SK-N-SH (cell line): ENCODE results near the gene TFAP2B. TPM values are rescaled to one million over a fixed set of nuclear protein-coding genes. Genes with fewer than 3 reads are reported as not detected.

ENCODE experiments used
- CTCF ChIA-PET: fragments of 300-600, 350-600 bp; formaldehyde crosslinking; extraction: SDS; loops from one replicate; lab custom pipeline; 2021; lab: Yijun Ruan, JAX
- POLR2A ChIA-PET: fragments of 350-600 bp; sonication (Branson Sonifier 250); formaldehyde crosslinking; extraction: SDS; loops from one replicate; lab custom pipeline; 2020; ENCODE audit warnings: antibody characterized with exemption, inconsistent platforms; lab: Yijun Ruan, JAX
- DNase-seq: peaks from one replicate; pipeline ENCODE4 v3.0.0; 2012
- H2AFZ ChIP-seq: fragments of 200-600 bp; sonication (generic); 2 replicates; pipeline ENCODE4 v1.8.1; 2016; ENCODE audit warnings: antibody characterized with exemption, mild to moderate bottlenecking, low read depth
- H3F3A ChIP-seq: fragments of 200-600 bp; sonication (generic); replicated peaks from 2 replicates; pipeline ENCODE3; 2016; ENCODE audit warnings: antibody characterized with exemption, mild to moderate bottlenecking; ENCODE audit not compliant: insufficient read depth
- H3K27ac ChIP-seq, 2 experiments: fragments of 200-500 bp in 1 of 2; fragments of 200-600 bp in 1 of 2; sonication (Bioruptor generic) in 1 of 2; sonication (generic), shearing (Covaris generic) in 1 of 2; 2 replicates each; pipeline versions ENCODE4 v1.5.1 to v1.6.1; 2014 to 2016; ENCODE audit warnings: low read depth in 2 of 2, inconsistent platforms in 1 of 2, low read length in 1 of 2, mild to moderate bottlenecking in 1 of 2, mixed read lengths in 1 of 2
- H3K27me3 ChIP-seq: fragments of 200-600 bp; sonication (generic), shearing (Covaris generic); 2 replicates; pipeline ENCODE4 v1.6.1; 2016; ENCODE audit warnings: mixed run types; ENCODE audit not compliant: insufficient read depth
- H3K36me3 ChIP-seq, 2 experiments: fragments of 200-500 bp in 1 of 2; fragments of 200-600 bp in 1 of 2; sonication (Bioruptor generic) in 1 of 2; sonication (generic) in 1 of 2; replicated peaks in 1 of 2; 2 replicates each; pipeline versions ENCODE3 to v1.5.1; 2014 to 2016; ENCODE audit warnings: low read length in 1 of 2, mild to moderate bottlenecking in 1 of 2; ENCODE audit not compliant: insufficient read depth in 2 of 2, control insufficient read depth in 1 of 2
- H3K4me1 ChIP-seq, 2 experiments: fragments of 200-500 bp in 1 of 2; fragments of 200-600 bp in 1 of 2; sonication (Bioruptor generic) in 1 of 2; sonication (generic), shearing (Covaris generic) in 1 of 2; 2 replicates each; pipeline versions ENCODE4 v1.5.1 to v1.6.1; 2014 to 2016; ENCODE audit warnings: low read depth in 1 of 2, low read length in 1 of 2, mixed run types in 1 of 2; ENCODE audit not compliant: insufficient read depth in 2 of 2, control insufficient read depth in 1 of 2
- H3K4me2 ChIP-seq: fragments of 200-600 bp; sonication (generic), shearing (Covaris generic); 2 replicates; pipeline ENCODE4 v1.6.1; 2017; ENCODE audit warnings: mixed run types
- H3K4me3 ChIP-seq, 2 experiments: fragments of 200-500 bp in 1 of 2; fragments of 200-600 bp in 1 of 2; sonication (Bioruptor generic) in 1 of 2; sonication (generic), shearing (Covaris generic) in 1 of 2; 2 replicates each; pipeline versions ENCODE4 v1.5.1 to v1.8.1; 2014 to 2016; ENCODE audit warnings: low read depth in 2 of 2, inconsistent platforms in 1 of 2, low read length in 1 of 2, mild to moderate bottlenecking in 1 of 2, mixed read lengths in 1 of 2, moderate library complexity in 1 of 2
- H3K79me2 ChIP-seq: fragments of 200-600 bp; sonication (generic); 2 replicates; pipeline ENCODE4 v1.8.1; 2017; ENCODE audit warnings: mild to moderate bottlenecking; ENCODE audit not compliant: insufficient read depth
- H3K9ac ChIP-seq: fragments of 200-600 bp; sonication (generic); 2 replicates; pipeline ENCODE4 v1.6.1; 2017; ENCODE audit warnings: mixed run types
- H3K9me2 ChIP-seq: fragments of 200-600 bp; sonication (generic); 2 replicates; pipeline ENCODE4 v1.6.1; 2017; ENCODE audit warnings: mixed run types
- H3K9me3 ChIP-seq: fragments of 200-600 bp; sonication (generic); 2 replicates; pipeline ENCODE4 v1.6.1; 2017; ENCODE audit warnings: mixed run types, mild to moderate bottlenecking, moderate library complexity
- H4K20me1 ChIP-seq: fragments of 200-600 bp; sonication (generic); 2 replicates; pipeline ENCODE4 v1.6.1; 2017; ENCODE audit warnings: mild to moderate bottlenecking, mixed run types; ENCODE audit not compliant: insufficient read depth
- CHD2 ChIP-seq: fragments of 150-350 bp; IDR thresholded peaks from 2 replicates; pipeline ENCODE4 v1.6.1; 2018; ENCODE audit warnings: low read length; ENCODE audit not compliant: partially characterized antibody
- ELF1 ChIP-seq: IDR thresholded peaks from 2 replicates; pipeline ENCODE4 v1.4.0; 2012
- EP300 ChIP-seq, 2 experiments: IDR thresholded peaks; 2 replicates each; pipeline versions ENCODE4 v1.4.0 to v1.6.1; 2012; ENCODE audit warnings: borderline replicate concordance in 1 of 2, low read depth in 1 of 2, low read length in 1 of 2
- EZH2phosphoT487 ChIP-seq: fragments of 200-600 bp; sonication (generic); IDR thresholded peaks from 2 replicates; pipeline ENCODE4 v1.6.1; 2017; ENCODE audit warnings: low read depth, mixed run types, mild to moderate bottlenecking, antibody characterized with exemption, moderate library complexity, borderline replicate concordance
- FOSL2 ChIP-seq: IDR thresholded peaks from 2 replicates; pipeline ENCODE4 v1.4.0; 2012; ENCODE audit warnings: low read depth, mild to moderate bottlenecking, moderate library complexity, borderline replicate concordance
- FOXJ3 ChIP-seq: sonication (generic); formaldehyde crosslinking; IDR thresholded peaks from 2 replicates; pipeline ENCODE4 v1.5.1; 2020; ENCODE audit warnings: mild to moderate bottlenecking, missing genetic modification reagents
- GATA2 ChIP-seq: sonication (generic); formaldehyde crosslinking; IDR thresholded peaks from 2 replicates; pipeline ENCODE4 v1.5.0; 2020; ENCODE audit warnings: mild to moderate bottlenecking, missing genetic modification reagents
- JUND ChIP-seq: IDR thresholded peaks from 2 replicates; pipeline ENCODE4 v1.4.0; 2012
- NRF1 ChIP-seq: IDR thresholded peaks from 2 replicates; pipeline ENCODE4 v1.6.1; 2012; ENCODE audit warnings: low read depth, mild to moderate bottlenecking, low read length
- RAD21 ChIP-seq: IDR thresholded peaks from 2 replicates; pipeline ENCODE4 v1.6.1; 2012; ENCODE audit warnings: mild to moderate bottlenecking, low read length
- RFX5 ChIP-seq: IDR thresholded peaks from 2 replicates; pipeline ENCODE4 v1.6.1; 2012; ENCODE audit warnings: mild to moderate bottlenecking, improper control_type of control experiment, low read length
- SIN3A ChIP-seq: IDR thresholded peaks from 2 replicates; pipeline ENCODE4 v1.6.1; 2012; ENCODE audit warnings: low read depth, mild to moderate bottlenecking, low read length, moderate library complexity, borderline replicate concordance
- SMC3 ChIP-seq: IDR thresholded peaks from 2 replicates; pipeline ENCODE4 v1.6.1; 2012; ENCODE audit warnings: low read depth, low read length, improper control_type of control experiment
- TAF1 ChIP-seq: IDR thresholded peaks from 2 replicates; pipeline ENCODE4 v1.6.1; 2012; ENCODE audit warnings: low read depth, mild to moderate bottlenecking, low read length, moderate library complexity, borderline replicate concordance
- TCF12 ChIP-seq: IDR thresholded peaks from 2 replicates; pipeline ENCODE4 v1.4.0; 2012
- WGBS: methylation state at CpG from one replicate; pipeline ENCODE4 v1.1.6; 2017; ENCODE audit warnings: low lambda C conversion rate; 5-methylcytosine and 5-hydroxymethylcytosine counted together
- polyA plus RNA-seq, 3 experiments: library from polyadenylated mRNA; depleted of rRNA; stranded (reverse); fragments of >200 nt; gene quantifications; 2 replicates each; pipeline ENCODE4 v1.2.3, GENCODE V29; 2012
- TF ChIP-seq, protein P1 (sequence below): fragments of 150-350 bp; IDR thresholded peaks from 2 replicates; pipeline ENCODE4 v1.6.1; 2016; ENCODE audit warnings: mild to moderate bottlenecking, low read depth, low read length
- TF ChIP-seq, protein P2 (sequence below): fragments of 200-600 bp; sonication (generic); IDR thresholded peaks from 2 replicates; pipeline ENCODE4 v1.6.1; 2017; ENCODE audit warnings: antibody characterized with exemption, mild to moderate bottlenecking, moderate library complexity
- TF ChIP-seq, protein P3 (sequence below): IDR thresholded peaks from 2 replicates; pipeline ENCODE4; 2012

Gene TFAP2B
- polyA plus RNA-seq, 1 of the 3 experiments (the other 2 are of a cell fraction), result 1.1 TPM

DNA sequence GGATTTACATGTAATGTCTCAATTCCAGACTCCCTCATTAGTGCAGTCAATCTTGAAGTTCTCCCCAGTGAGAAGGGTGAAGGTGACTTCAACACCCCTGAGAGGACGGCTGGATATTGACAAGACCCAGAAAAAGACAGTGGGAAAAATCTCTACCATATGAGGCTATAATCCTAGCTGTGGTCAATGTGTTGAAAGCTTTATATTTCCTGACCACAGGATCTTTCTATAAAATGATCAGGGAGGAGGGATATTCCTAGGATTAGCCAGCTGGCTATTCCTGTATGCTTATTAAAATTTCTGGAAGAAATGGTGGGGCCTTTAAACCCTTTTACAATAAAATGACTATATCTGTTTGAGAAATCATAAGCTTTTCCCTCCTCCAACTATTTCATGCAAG lies 43.0 kb downstream of the TFAP2B start:
- Histone ChIP-seq H3K79me2 (no peaks in the 10 kb centered on the region), H3K9ac (no peak overlapping the region), H3K4me1 (no peaks in the 10 kb centered on the region), H3K36me3 (no peaks in the 10 kb centered on the region), H3K27ac (no peak overlapping the region), H2AFZ (no peak overlapping the region), H3K9me2 (no peaks in the 10 kb centered on the region)
- CTCF ChIA-PET, result interaction anchor here (1.5 kb wide), 1 partner anchor 11 kb away, joined by 3 read pairs; no protein-coding TSS in a partner anchor
- TF ChIP-seq, protein P1, sequence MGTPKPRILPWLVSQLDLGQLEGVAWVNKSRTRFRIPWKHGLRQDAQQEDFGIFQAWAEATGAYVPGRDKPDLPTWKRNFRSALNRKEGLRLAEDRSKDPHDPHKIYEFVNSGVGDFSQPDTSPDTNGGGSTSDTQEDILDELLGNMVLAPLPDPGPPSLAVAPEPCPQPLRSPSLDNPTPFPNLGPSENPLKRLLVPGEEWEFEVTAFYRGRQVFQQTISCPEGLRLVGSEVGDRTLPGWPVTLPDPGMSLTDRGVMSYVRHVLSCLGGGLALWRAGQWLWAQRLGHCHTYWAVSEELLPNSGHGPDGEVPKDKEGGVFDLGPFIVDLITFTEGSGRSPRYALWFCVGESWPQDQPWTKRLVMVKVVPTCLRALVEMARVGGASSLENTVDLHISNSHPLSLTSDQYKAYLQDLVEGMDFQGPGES, result no peak
- TF ChIP-seq TAF1 (no peak), SMC3 (no peak), RFX5 (no peak), SIN3A (no peak), EP300 (IDR thresholded peaks at IDR 0.05; ENCODE audit: borderline replicate concordance in 1 of 2, low read depth in 1 of 2, low read length in 1 of 2) (no peak), RAD21 (no peak), FOXJ3 (CRISPR knock-in tag) (no peak), ELF1 (no peak), CHD2 (no peak), GATA2 (no peak), EZH2phosphoT487 (no peak), JUND (no peak), TCF12 (no peak), FOSL2 (no peak), NRF1 (no peak)
- TF ChIP-seq, protein P2, sequence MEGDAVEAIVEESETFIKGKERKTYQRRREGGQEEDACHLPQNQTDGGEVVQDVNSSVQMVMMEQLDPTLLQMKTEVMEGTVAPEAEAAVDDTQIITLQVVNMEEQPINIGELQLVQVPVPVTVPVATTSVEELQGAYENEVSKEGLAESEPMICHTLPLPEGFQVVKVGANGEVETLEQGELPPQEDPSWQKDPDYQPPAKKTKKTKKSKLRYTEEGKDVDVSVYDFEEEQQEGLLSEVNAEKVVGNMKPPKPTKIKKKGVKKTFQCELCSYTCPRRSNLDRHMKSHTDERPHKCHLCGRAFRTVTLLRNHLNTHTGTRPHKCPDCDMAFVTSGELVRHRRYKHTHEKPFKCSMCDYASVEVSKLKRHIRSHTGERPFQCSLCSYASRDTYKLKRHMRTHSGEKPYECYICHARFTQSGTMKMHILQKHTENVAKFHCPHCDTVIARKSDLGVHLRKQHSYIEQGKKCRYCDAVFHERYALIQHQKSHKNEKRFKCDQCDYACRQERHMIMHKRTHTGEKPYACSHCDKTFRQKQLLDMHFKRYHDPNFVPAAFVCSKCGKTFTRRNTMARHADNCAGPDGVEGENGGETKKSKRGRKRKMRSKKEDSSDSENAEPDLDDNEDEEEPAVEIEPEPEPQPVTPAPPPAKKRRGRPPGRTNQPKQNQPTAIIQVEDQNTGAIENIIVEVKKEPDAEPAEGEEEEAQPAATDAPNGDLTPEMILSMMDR, result no peak
- TF ChIP-seq, all 33 proteins: peak for 0
- no peak overlapping the region for H3K4me2 ChIP-seq
- no peaks in the 10 kb centered on the region for H4K20me1 ChIP-seq
- H3K27me3 ChIP-seq, result no peaks in the 10 kb centered on the region
- no peak overlapping the region for H3K4me3 ChIP-seq
- WGBS, result 0% methylated on average over 1 of the region's 1 CpG
- H3F3A ChIP-seq, result no peaks in the 10 kb centered on the region
- POLR2A ChIA-PET, result no interaction called here
- H3K9me3 ChIP-seq, result no peaks in the 10 kb centered on the region
- no peak for DNase-seq

DNA sequence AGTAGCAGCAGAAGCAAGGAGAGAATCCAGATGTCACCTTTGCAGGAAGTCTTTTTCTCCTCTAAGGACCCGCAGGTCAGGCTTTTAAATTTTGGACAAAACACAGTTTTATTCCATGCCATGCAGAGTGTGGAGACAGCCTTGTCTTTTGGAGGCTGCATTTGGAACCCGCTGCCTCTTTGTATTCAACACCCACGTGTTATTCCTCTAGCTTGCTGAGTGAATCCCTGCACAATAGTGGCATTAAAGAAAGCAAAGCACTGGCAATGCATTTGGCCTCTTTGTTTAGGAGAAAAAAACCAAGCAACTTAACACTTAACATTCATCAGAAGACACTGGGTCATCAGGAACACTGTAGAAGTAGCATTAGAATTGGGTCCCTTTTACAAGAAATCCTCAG lies 43.5 kb downstream of the TFAP2B start:
- TF ChIP-seq, protein P3, sequence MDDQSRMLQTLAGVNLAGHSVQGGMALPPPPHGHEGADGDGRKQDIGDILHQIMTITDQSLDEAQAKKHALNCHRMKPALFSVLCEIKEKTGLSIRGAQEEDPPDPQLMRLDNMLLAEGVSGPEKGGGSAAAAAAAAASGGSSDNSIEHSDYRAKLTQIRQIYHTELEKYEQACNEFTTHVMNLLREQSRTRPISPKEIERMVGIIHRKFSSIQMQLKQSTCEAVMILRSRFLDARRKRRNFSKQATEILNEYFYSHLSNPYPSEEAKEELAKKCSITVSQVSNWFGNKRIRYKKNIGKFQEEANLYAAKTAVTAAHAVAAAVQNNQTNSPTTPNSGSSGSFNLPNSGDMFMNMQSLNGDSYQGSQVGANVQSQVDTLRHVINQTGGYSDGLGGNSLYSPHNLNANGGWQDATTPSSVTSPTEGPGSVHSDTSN, result no peak
- TF ChIP-seq, all 33 proteins: peak for 0

More for the DNA sequence above, 43.5 kb downstream of the TFAP2B start:
- POLR2A ChIA-PET, result no interaction called here
- Histone ChIP-seq H3F3A (no peaks in the 10 kb centered on the region), H3K4me3 (no peak overlapping the region), H2AFZ (no peak overlapping the region), H3K79me2 (no peaks in the 10 kb centered on the region), H3K36me3 (no peaks in the 10 kb centered on the region), H3K27ac (no peak overlapping the region), H3K9ac (no peak overlapping the region), H3K4me2 (no peak overlapping the region), H3K9me2 (no peaks in the 10 kb centered on the region), H4K20me1 (no peaks in the 10 kb centered on the region), H3K27me3 (no peaks in the 10 kb centered on the region), H3K4me1 (no peaks in the 10 kb centered on the region), H3K9me3 (no peaks in the 10 kb centered on the region)
- WGBS, result 24% methylated on average over 3 of the region's 3 CpGs
- DNase-seq, result no peak
- CTCF ChIA-PET, result interaction anchor here (1.5 kb wide), 1 partner anchor 11 kb away, joined by 3 read pairs; no protein-coding TSS in a partner anchor
